ENCODE data around the gene NRG3.

NRG3 gene

DNA sequence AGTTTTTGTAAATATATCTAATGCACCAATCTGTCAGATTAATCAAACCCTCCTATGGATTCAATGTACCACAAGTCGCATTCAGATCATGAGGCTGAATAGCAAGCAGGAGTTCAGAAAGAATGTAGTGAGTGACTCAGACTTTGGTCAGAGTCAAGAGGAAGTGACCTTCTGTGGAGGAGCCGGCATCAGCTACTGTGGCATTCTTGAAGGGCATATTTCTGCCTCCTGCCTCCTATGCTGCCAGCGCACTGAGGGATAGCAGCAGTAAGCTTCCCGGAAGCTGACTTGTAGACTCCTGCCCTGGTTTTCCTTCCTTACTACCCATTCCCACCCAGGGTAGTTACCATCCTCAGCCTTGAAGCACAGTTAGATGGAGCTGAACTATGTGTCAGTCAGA is 867.5 kb downstream of the NRG3 start:
- no peak for DNase-seq

- DNase-seq = no peak
Measured at GRCh38 chr10:82742898-82743297, 867.9 kb downstream of the NRG3 start.

DNA sequence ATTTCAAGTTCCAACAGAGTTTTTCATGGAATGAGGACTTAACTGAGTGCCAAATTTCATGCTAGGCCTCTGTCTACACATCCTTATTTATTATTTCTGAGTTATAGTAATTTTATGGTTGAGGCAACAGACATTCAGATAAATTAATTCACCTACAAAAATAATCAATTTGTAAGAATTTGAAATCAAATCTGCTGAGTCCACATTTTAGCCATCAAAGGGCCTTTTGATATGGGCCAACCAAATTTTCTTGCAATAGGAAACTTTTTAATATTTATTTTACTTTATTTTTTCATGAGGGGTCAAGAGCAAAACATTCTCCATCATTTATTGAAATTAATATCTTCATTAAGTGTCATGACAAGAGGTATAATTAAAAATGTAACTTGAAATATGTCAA is 875.5 kb downstream of the NRG3 start:
- DNase-seq = no peak

DNA sequence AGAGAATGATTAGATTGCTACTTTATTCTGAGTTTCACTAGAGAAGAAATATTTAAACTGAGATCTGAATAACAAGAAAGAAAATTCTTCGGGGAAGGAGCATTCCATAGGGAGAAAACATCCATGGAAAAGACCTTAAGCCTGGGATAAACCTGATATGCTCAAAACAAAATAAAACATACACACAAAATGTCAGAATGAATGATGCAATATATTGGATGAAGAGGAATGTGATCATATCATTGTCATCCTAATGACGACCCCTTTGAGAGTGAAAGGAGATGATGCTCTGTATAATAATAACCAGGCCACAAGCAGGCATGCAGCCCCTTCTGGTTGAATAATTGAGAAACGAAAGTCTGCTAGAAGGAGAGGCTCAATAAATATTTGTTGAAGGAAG is 882.4 kb downstream of the NRG3 start:
- no peak for DNase-seq

DNA sequence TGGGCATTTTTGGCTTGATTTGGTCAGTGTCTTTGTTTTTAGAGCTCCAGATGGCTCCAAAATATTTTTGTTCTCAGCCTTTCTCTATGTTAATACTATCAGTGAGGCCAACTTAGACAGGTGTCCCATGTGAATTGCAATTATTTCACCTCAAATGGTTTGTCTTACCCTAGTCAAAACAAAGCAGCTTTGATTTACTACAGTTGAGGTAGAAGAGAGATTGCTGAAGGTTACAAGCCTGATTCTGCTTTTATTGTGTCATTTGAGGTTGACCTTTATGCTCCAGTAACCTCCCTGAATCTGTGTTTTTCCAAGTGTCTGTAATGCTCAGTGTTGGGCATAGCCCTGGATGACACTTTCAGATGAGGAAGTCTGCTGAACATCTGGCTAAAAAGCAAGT is 882.9 kb downstream of the NRG3 start:
- no peak for DNase-seq

DNA sequence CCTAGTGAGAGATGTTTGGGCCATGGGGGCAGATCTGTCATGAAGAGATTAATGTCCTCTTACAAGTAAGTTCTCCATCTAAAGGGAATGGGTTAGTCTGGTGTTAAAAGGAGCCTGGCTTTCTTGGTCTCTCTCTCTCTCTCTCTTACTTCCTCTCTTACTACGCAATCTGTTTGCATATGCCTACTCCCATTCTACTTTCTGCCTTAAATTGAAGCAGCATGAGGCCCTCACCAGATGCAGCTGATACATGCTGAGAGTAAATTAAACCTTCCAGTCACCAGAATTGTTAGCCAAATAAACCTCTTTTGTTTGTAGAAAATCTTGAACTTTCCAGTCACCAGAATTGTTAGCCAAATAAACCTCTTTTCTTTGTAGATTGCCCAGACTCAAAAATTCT is 884.1 kb downstream of the NRG3 start:
- DNase-seq = no peak

DNA sequence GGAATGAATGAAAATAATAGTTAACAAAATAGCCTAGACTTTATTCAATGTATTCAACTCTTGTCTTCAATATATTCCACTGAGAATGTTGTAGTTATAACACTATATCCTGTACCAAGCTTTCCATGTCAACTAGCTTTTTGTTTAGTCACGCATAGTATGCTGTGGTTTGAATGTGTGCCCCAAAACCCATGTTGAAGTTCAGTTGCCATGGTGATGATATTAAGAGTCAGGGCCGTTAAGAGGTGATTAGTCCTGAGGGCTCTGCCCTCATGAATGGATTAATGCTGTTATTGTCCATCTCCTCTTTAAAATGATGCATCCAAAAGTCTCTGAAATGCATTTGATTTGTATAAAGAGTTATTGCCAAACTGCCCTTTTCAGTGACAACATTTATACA is 887.6 kb downstream of the NRG3 start:
- no peak for DNase-seq

DNA sequence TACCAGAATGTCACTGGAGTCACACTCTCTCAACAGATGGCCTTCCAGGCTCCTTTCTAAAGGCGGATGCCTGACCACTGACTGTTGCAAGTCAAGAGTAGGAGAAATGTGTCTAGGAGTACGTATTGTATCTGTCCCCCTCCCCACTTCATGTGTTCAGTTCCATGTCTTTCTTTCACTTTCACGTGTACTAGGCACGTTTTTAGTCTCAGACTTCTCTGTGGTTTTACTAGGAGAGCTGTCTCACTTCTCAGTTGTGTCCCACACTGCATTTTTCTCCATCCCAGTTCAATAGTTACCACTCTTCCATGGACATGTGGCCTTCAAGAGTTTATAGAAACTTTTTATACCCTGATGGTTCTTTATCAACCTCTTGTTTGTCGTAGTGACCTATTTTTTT is 893.0 kb downstream of the NRG3 start:
- no peak for DNase-seq

GRCh38 chr10:82778908-82779307 is 903.9 kb downstream of the NRG3 start:
- DNase-seq = no peak

DNA sequence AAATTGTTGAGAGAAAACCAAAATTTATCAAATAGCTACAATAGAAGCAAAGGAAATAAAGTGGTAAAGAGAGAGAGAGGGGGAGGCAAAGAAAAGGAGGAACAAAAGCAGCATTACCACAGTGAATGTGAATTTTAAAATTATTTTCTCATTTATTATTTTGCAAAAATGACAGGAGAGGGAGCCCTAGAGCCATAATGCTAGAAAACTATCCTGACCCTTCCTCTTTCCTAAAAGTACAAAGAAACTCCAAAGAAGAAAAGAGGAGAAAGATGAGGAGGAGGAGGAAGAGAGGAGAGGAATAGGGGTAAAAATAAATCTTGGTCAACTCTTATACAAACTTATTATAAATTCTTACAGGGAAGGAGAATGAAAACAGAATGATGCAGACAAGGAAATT is 921.5 kb downstream of the NRG3 start:
- no peak for DNase-seq

DNA sequence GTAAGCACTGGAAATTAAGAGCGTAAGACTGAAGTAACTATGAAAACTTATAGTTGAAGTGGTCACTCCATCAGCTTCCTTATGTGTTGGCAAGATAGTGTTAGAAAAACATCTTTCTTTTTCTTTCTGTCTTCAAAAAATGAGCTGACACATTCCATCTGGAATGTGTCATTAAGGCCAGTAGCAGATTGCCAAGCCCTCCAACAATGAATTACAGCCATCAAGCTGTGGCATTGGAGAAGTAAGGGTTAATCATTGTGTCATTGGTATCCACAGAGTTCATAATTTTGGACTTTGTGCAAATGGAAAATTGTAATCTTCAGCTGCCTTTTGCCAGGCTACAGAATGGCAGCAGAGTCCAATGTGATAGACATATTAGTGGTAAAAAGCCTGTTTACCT is 926.3 kb downstream of the NRG3 start:
- no peak for DNase-seq

DNA sequence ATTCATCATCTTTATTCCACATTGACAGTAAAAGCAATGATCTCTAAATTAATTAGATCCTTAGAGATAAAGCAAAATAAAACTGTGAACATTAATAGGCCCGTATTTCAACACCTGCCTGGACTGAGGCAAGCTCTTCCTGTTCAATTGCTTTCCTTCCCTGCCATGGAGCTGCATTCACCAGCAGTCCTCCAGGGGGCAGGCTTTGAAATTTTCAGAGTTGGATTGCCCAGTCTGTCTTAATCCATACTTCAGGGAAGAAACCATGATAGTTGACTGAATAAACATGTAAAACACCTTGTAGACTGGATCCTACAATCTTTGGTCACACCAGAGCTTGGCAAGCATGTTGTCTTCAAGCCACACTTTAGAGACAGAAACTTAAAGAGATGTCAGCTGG is 936.6 kb downstream of the NRG3 start:
- DNase-seq = no peak

DNA sequence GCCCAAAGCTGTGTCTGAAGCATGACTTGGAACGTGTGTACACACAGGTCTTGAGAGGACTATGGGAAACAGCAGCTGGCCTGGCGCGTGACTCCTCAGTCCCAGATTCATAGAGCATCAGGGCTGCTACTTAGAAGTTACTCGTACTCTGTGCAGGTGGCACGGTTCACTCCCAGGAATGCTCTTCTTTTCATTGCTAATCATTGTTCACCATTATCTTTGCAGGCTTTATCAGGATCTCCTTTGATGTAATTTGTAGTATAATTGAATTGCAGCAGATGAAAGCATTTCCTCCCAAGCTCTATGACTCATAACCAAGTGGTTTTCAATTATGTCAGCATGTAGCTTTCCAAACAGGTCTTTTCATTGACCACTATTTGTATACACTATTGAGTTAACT is 938.9 kb downstream of the NRG3 start:
- no peak for DNase-seq

GRCh38 chr10:82814635-82815034 is 939.6 kb downstream of the NRG3 start:
- no peak for DNase-seq

DNA sequence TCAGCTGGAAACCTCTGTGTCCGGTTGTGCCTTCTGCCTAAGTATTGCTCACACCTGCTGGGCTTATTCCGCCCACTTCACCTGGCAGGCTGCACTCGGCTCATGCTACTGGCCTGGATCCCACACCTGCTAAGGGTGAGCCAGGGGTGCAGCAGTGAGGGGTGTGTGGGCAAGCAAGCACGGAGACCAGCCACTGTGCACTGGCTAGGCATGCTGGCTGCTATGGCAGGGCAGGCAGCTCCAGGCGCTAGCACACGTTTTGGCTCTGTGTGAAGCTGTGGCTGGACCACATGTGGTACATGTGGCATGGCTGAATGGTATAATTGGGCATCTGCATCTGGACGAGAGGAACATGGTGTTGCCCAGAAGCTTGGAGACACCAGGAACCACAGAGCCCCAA is 940.7 kb downstream of the NRG3 start:
- no peak for DNase-seq

- no peak for DNase-seq
Measured at GRCh38 chr10:82817676-82818422, 942.9 kb downstream of the NRG3 start.

- no peak for DNase-seq
Measured at GRCh38 chr10:82821043-82821442, 946.0 kb downstream of the NRG3 start.

DNA sequence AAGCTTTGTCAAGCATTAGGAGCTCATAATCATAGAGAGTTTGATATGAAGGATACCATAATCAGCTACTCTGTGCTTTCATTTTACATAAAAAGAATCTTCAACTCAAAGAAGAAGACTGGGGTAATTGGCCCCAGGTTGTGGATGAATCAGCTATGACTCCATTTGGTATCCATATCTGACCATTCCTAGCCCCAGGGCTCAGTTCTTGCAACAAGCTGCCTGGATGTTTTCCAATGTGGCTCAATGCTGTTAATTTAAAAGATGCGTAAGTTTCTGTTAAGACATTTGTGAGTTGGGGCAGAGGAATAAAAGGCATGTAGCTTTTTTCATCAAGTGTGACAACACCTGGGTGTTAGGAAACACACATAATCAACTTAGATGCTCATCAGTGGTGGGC is 951.1 kb downstream of the NRG3 start:
- no peak for DNase-seq

DNA sequence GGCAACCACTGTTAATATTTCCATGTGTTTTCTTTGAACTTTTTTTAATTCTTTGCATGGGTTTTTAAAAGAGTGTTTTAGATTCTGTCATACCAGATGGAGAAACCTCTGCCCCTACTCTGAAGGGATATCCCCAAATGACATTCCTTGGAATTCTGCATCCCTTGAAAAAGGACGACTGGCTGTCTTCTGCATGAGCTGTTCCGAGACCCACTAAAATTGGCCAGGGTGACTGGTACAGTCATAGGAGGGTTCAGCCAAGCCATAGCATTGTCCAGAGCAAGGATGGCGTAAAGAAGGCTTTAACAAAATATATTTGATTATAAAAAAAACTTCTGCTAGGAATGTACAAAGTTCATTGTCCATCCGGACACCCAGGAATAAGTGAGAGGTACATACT is 952.9 kb downstream of the NRG3 start:
- DNase-seq = no peak

DNA sequence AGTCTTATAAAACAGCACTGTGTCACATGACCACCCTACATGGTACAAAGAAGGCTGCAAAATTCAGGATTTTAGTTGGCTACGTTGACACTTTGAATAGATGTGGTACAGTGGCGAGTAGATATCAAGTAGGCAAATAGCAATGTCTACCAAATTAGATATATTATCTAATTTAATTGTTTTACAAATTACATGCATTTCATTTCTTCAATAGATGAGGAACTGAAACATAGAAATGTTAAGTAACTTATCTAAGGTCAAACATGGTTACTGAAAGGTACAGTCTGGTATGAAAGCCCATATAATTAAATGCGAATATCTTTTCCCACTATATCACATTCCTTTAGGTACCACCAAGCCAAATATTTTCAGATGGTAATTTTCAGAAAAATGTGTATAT is 972.2 kb downstream of the NRG3 start:
- no peak for DNase-seq

GRCh38 chr10:82850191-82850590 is 975.2 kb downstream of the NRG3 start:
- no peak for DNase-seq

GRCh38 chr10:82856957-82857613 is 982.1 kb downstream of the NRG3 start:
- DNase-seq = no peak

- no peak for DNase-seq
Measured at GRCh38 chr10:82861889-82862288, 986.9 kb downstream of the NRG3 start.

GRCh38 chr10:82865366-82865765 is 990.4 kb downstream of the NRG3 start:
- no peak for DNase-seq

GRCh38 chr10:82866424-82867020 is 991.5 kb downstream of the NRG3 start:
- no peak for DNase-seq
